IPS DF 19.7 (cell line): ENCODE data around the gene STATH.
"Not testable (repeated sequence)": the region's sequence is repeated elsewhere in the genome, so short reads cannot be mapped to it uniquely, and the experiment has no call there.

Source experiments
- DNase-seq: peaks from one replicate; pipeline ENCODE4 v3.0.0-alpha.2; 2013; ENCODE audit warnings: low read depth, low spot score

STATH gene, protein sequence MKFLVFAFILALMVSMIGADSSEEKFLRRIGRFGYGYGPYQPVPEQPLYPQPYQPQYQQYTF

GRCh38 chr4:69995526-69996016 is at the start of gene STATH:
STATH (plus strand) TSS chr4:69995966; CDS start chr4:69998438, 2,472 bp downstream.
- DNase-seq: no peak

GRCh38 chr4:69951602-69952001 is 44.2 kb upstream of the STATH start:
- DNase-seq: no peak

DNA sequence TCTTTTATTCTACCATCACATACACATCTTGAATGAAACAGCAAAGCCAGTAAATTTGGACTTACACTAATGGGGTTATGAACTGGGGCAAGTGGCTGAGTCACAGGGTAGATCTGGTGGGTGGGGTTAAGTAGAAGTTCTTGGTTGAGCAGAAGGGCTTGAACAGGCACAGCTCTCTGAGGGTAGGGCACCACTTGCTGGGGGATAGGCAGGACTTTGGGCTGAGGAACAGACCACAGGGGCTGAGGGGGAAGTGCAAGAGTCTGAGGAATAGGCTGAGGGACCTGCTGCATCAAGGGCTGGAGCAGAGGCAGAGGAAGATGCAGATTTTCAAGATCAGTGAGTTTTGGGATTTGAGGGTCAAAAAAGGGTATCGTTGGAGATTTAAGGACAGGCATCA is 38.6 kb upstream of the STATH start:
- DNase-seq: no peak

DNA sequence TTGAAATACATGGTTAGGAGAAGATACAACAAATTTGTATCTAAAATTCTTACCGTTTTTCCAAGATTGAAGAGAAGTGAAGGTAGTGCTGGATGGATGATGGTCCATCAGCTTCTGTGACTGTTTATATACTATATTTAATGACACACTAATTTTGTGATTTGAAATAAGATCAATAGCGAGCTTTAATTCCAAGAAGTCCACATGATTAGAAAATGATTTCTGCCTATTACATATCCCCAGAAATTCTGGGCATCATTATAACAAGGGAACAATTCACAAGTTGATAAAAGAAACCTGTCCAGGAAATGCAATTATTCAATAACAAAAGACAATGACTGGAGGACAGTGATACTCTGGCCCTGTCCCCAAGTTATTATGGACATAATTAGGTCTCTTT is 30.1 kb upstream of the STATH start, which contains the start of gene CSN2:
TSS of gene CSN2 (minus strand) at position 101 of the 400 bp plus-strand sequence. CDS start 4,733 bp downstream, outside the sequence.
- no peak for DNase-seq

DNA sequence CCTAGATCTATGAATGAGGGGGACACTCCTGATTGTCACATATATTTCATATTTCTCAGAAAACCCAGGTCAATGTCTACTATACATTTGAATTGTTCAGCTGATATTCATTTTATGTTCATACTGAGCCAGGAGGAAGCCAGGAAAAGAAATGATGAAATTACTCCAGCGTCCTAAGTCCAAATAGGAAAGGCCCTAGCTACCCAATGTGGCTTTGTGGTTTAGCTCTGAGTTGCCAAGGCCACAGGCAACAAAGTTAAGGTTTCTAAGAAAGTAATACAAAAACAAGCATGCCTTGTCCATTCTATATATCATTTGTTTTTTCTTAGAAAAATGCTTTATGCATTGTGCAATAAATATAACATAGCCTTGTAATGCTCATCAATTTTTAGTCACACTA is 25.7 kb upstream of the STATH start:
- no peak for DNase-seq

- DNase-seq: no peak
Measured at GRCh38 chr4:69974631-69975030, 21.1 kb upstream of the STATH start.

GRCh38 chr4:69977582-69977981 is 18.2 kb upstream of the STATH start:
- no peak for DNase-seq

DNA sequence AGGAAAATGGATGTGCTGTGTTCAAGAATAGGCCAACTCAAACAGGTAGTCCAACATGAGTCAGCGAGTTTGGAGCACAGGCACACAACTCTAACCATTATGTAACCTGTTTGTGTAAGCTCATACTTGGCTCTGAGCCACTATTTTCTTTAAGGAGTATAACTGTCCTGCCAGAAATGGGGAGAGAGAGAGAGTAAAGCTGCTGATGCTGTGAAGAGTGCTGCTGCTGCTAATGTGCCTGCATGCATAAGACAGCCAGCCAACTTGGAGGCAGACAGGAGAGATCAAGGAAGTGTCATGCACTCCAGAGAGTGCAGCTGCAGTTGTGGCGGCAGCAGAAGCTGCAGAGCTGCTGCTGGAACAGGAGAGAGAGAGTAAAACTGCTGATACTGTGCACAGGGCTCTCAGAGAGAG is 11.7 kb upstream of the STATH start:
- no peak for DNase-seq

DNA sequence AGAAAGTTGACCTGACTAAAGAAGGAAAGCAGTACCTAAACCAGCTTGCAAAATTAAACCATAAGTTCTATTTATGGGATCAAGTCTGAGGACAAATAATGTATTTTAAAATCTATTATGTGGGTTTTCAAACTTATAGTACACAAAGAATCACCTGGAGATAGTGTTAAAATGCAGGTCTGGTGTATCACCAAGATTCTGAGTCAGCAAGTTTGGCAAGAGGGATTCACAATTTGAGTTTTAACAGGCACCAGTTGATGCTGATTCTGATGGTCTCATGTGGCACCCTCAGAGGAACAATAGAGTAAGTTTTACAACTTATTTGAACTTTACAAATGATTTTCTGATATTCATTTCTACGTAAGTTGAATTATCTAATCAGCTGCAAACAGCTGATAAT is 9.1 kb upstream of the STATH start:
- DNase-seq: no peak

GRCh38 chr4:69991016-69991415 is 4.8 kb upstream of the STATH start:
- DNase-seq: no peak

DNA sequence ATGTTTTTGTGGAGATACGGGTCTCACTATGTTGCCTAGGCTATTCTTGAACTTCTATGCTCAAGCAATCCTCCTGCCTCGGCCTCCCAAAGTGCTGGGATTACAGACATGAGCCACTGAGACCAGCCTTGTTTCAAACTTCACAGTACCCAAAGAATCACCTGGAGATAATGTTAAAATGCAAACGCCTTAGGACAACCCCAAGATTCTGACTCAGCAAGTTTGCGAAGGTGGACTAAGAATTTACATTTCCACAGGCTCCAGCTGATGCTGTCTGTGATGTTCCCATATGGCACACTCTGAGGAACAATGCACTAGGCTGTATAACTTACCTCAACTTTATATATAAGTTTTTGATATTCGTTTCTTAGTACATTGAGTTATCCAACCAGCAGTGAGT is 984 bp upstream of the STATH start:
- DNase-seq: no peak

DNA sequence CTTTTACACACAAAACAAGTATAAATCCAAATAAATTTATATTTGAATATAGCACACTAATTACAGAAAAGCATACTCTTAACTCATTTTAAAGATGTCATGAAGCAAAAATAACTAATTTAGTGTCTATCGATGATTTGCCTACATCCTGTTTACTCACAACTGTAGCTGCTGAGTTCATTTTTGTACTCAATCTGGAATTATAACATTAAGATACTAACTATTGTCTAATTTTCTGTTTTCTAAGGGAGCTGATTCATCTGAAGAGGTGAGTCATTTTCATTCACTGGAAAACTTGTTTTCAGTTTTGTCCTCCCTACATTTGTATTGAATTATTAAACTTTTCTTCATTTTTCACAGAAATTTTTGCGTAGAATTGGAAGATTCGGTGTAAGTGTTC is 3.7 kb downstream of the STATH start:
- DNase-seq: no peak

DNA sequence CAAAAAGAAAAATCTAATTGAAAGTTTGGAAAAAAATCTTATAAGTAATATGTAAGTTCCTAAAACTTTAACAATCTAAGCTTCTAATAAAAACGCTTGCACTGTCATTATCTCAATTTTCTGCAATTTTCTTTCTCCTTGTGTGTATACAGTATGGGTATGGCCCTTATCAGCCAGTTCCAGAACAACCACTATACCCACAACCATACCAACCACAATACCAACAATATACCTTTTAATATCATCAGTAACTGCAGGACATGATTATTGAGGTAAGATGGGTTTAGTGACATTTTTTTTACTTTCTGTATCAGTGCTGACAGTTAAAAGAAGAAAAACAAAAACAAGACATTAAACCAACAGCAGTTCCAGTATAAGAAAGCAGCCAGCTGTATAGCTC is 4.9 kb downstream of the STATH start:
- DNase-seq: no peak

DNA sequence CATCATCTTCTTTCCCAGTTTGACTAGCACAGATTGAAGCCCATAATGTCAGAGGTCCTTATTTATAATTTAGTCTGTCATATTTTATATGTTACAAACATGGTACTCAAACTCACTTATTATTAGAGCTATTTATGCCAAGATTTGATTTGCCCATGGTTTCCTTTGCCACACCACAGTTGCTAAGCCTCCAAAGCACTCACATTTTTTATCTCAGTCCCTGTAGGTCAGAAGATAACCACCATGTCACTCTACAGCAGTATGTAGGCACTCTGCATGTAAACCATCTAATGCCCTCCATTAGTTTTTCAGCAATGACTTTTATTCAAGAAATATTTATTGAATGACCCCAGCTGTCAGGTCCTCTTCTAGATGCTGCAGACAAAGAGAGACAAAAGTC is 6.7 kb downstream of the STATH start:
- no peak for DNase-seq

- no peak for DNase-seq
Measured at GRCh38 chr4:70008771-70009170, 13.0 kb downstream of the STATH start.

DNA sequence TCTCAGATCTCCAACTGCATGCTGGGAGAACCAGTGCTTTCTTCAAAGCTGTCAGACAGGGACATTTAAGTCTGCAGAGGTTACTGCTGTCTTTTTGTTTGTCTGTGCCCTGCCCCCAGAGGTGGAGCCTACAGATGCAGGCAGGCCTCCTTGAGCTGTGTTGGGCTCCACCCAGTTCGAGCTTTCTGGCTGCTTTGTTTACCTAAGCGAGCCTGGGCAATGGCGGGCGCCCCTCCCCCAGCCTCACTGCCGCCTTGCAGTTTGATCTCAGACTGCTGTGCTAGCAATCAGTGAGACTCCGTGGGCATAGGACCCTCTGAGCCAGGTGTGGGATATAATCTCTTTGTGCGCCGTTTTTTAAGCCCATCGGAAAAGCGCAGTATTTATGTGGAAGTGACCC is 23.2 kb downstream of the STATH start:
- not testable (repeated sequence) for DNase-seq

DNA sequence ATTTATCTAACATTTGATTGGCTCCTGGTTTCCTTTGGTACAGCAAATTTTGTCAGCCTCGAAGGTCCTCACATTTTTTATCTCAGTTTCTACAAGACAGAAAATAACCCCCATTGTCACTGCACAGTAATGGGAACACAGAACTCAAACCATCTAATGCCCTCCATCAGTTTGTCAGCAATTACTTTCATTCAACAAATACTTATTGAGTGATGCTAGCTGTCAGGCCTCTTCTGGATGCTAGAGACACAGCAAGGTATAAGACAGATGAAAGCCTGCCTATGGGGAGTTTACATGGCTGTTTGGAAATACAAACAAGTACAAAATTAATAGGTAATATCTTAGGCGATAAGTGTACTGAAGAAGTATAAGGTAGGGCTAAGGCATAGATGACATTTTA is 27.5 kb downstream of the STATH start:
- DNase-seq: no peak

DNA sequence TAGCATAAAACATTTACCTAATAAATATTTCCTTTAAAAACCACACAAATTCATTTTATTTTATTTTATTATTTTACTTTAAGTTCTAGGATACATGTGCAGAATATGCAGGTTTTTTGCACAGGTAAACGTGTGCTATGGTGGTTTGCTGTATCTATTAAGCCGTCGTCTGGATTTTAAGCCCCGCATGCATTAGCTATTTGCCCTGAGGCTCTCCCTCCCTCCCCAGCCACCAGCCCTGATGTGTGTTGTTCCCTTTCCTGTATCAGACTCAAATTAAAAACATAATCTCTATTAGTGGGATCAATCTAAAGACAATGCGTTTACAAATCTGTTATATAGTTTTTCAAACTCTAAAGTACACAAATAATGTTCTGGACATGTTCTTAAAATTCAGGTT is 31.2 kb downstream of the STATH start:
- DNase-seq: no peak

DNA sequence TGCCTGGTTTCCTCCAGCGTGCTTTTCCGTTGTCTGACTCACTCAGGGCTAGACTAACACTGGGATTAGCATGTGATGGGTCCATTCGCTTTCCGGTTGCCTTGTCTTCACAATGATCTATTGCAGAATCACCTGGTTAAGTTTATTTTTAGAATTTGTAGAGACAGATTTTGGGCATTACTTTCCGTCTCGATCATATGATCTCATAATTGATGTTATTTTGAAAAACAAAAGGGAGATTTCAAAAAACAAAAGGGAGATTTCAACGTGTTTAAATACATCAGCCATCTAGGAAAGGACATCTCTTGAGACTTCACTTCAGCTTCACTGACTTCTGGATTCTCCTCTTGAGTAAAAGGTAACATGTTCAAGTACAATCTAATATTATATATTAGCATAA is 32.4 kb downstream of the STATH start, which contains the start of gene HTN3:
TSS of gene HTN3 (plus strand) at position 301 of the 400 bp plus-strand sequence. CDS start 2,282 bp downstream, outside the sequence.
- not testable (repeated sequence) for DNase-seq

- DNase-seq: not testable (repeated sequence)
Measured at GRCh38 chr4:70037559-70037958, 41.8 kb downstream of the STATH start.

DNA sequence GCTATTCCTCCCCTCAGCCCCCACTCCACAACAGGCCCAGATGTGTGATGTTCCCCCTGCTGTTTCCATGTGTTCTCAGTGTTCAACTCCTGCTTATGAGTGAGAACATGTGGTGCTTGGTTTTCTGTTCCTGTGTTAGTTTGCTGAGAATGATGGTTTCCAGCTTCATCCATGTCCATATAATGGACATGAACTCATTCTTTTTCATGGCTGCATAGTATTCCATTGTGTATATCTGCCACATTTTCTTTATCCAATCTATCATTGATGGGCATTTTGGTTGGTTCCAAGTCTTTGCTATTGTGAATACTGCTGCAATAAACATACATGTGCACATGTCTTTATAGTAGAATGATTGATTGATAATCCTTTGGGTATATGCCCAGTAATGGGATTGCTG is 44.2 kb downstream of the STATH start:
- not testable (repeated sequence) for DNase-seq

- no peak for DNase-seq
Measured at GRCh38 chr4:70041652-70042286, 46.0 kb downstream of the STATH start.

GRCh38 chr4:70050138-70050537 is 54.4 kb downstream of the STATH start, which contains the start of gene HTN1:
HTN1 (plus strand) TSS chr4:70050438; CDS start chr4:70053077, 2,639 bp downstream.
- not testable (repeated sequence) for DNase-seq
